Measurements from ENCODE around the gene NOS3. TPM values are rescaled to one million over a fixed set of nuclear protein-coding genes. Genes with fewer than 3 reads are reported as not detected.

Gene NOS3
- polyA plus RNA-seq, 1 of the 3 experiments (the other 2 are of a cell fraction), result 0.41 TPM

- Histone ChIP-seq H3K4me1 (ENCODE audit: control insufficient read depth in 1 of 2, insufficient read depth in 2 of 2, low read depth in 1 of 2, low read length in 1 of 2) (peaks cover 0 to 92% of the 10 kb centered on the region in 2 experiments; a peak in 2 of 4 replicates), H4K20me1 (ENCODE audit: insufficient read depth) (no peaks in the 10 kb centered on the region), H2AFZ (ENCODE audit: low read depth) (no peak overlapping the region), H3K27ac (ENCODE audit: low read depth in 2 of 2, low read length in 1 of 2) (peak overlapping the region in 1 of 2 experiments; percentile 97; a peak in 2 of 4 replicates), H3K79me2 (ENCODE audit: insufficient read depth) (no peaks in the 10 kb centered on the region), H3K9me3 (no peaks in the 10 kb centered on the region), H3K9ac (no peak overlapping the region), H3K27me3 (ENCODE audit: insufficient read depth) (peaks cover 39% of the 10 kb centered on the region), H3K36me3 (replicated peaks in 1 of 2; ENCODE audit: control insufficient read depth in 1 of 2, insufficient read depth in 2 of 2, low read length in 1 of 2) (no peaks in the 10 kb centered on the region), H3F3A (replicated peaks; ENCODE audit: insufficient read depth) (no peaks in the 10 kb centered on the region), H3K4me2 (no peak overlapping the region), H3K9me2 (no peaks in the 10 kb centered on the region), H3K4me3 (ENCODE audit: low read depth in 2 of 2, low read length in 1 of 2) (no peak overlapping the region)
- no peak for DNase-seq
- CTCF ChIA-PET, result interaction anchor here (0.5 to 27.1 kb wide), 29 partner anchors 8 to 193 kb away, joined by 3 to 761 read pairs (median 15); partner anchors contain the start of gene NOS3
- POLR2A ChIA-PET, result interaction anchor here (0.9 to 5.5 kb wide), 9 partner anchors 9 to 23 kb away, joined by 3 to 41 read pairs (median 9); no protein-coding TSS in a partner anchor
- WGBS (ENCODE audit: low lambda C conversion rate), result 74% methylated on average over 16 of the region's 16 CpGs
- TF ChIP-seq USF2 (IDR thresholded peaks at IDR 0.05; ENCODE audit: borderline replicate concordance, low read depth, low read length), result no peak
- TF ChIP-seq RFX5 (IDR thresholded peaks at IDR 0.05; ENCODE audit: low read length), result no peak
- no peak for TF ChIP-seq IRF3 (IDR thresholded peaks at IDR 0.05; ENCODE audit: low read depth, low read length)
- TF ChIP-seq ZBTB33 (IDR thresholded peaks at IDR 0.05; ENCODE audit: borderline replicate concordance, low read depth), result no peak
Measured at GRCh38 chr7:150965273-150965830, 25.5 kb upstream of the NOS3 start.

- TF ChIP-seq GATA2 (CRISPR knock-in tag; IDR thresholded peaks at IDR 0.05) (peak; percentile 33; the same call in 1 of the 2 replicates), CTCF (IDR thresholded peaks at IDR 0.05) (peak; percentile 37), RCOR1 (IDR thresholded peaks at IDR 0.05; ENCODE audit: low read length) (peak; percentile 46; the same call in 1 of the 2 replicates), NFIC (IDR thresholded peaks at IDR 0.05; ENCODE audit: borderline replicate concordance) (no peak), RAD21 (IDR thresholded peaks at IDR 0.05; ENCODE audit: low read length) (peak; percentile 76), TCF12 (IDR thresholded peaks at IDR 0.05) (no peak), RXRA (IDR thresholded peaks at IDR 0.05; ENCODE audit: borderline replicate concordance, low read depth) (no peak), SMC3 (IDR thresholded peaks at IDR 0.05; ENCODE audit: low read depth, low read length) (peak; percentile 76)
- peak overlapping the region in 1 of 2 experiments; percentile 97; a peak in 2 of 4 replicates for H3K27ac ChIP-seq (ENCODE audit: low read depth in 2 of 2, low read length in 1 of 2)
- no peaks in the 10 kb centered on the region for H4K20me1 ChIP-seq (ENCODE audit: insufficient read depth)
- no peaks in the 10 kb centered on the region for H3K79me2 ChIP-seq (ENCODE audit: insufficient read depth)
- DNase-seq, result peak; percentile 78
- H3K4me3 ChIP-seq (ENCODE audit: low read depth in 2 of 2, low read length in 1 of 2), result no peak overlapping the region
- 65% methylated on average over 1 of the region's 1 CpG for WGBS (ENCODE audit: low lambda C conversion rate)
- H3K27me3 ChIP-seq (ENCODE audit: insufficient read depth), result peaks cover 46% of the 10 kb centered on the region
- no peaks in the 10 kb centered on the region for H3K9me3 ChIP-seq
- H3K9me2 ChIP-seq, result no peaks in the 10 kb centered on the region
- H3K4me2 ChIP-seq, result no peak overlapping the region
- H3F3A ChIP-seq (replicated peaks; ENCODE audit: insufficient read depth), result no peaks in the 10 kb centered on the region
- ChIA-PET CTCF (interaction anchor here (0.5 to 27.1 kb wide), 23 partner anchors 8 to 194 kb away, joined by 3 to 761 read pairs (median 23); partner anchors contain the start of gene NOS3), POLR2A (interaction anchor here (0.5 to 5.5 kb wide), 5 partner anchors 10 to 48 kb away, joined by 3 to 41 read pairs (median 14); no protein-coding TSS in a partner anchor)
- no peak overlapping the region for H3K9ac ChIP-seq
- H3K36me3 ChIP-seq (replicated peaks in 1 of 2; ENCODE audit: control insufficient read depth in 1 of 2, insufficient read depth in 2 of 2, low read length in 1 of 2), result no peaks in the 10 kb centered on the region
- H3K4me1 ChIP-seq (ENCODE audit: control insufficient read depth in 1 of 2, insufficient read depth in 2 of 2, low read depth in 1 of 2, low read length in 1 of 2), result peaks cover 0 to 94% of the 10 kb centered on the region in 2 experiments; a peak in 2 of 4 replicates
- H2AFZ ChIP-seq (ENCODE audit: low read depth), result no peak overlapping the region
Measured at GRCh38 chr7:150966002-150966401, 24.8 kb upstream of the NOS3 start.
